Uterus (tissue), 4 donors: Measurements from ENCODE around the gene SH2D4B. TPM values are rescaled to one million over a fixed set of nuclear protein-coding genes. Genes with fewer than 3 reads are reported as not detected.

ENCODE experiments used
- DNase-seq, 2 donors: peaks; one replicate each; pipeline ENCODE4 v3.0.0-alpha.2; 2019 to 2020
- H3K27ac ChIP-seq, 2 donors: fragments of 200-600 bp; sonication (generic); 1 replicate in 1 of 2; 2 replicates in 1 of 2; pipeline ENCODE4 v1.5.1; 2016 to 2018
- H3K27me3 ChIP-seq, 2 donors: fragments of 200-600 bp; sonication (generic); one replicate each; pipeline ENCODE4 v1.5.1; 2018 to 2019; ENCODE audit warnings: control low read depth in 1 of 2
- H3K36me3 ChIP-seq, 2 donors: fragments of 200-600 bp; sonication (generic); one replicate each; pipeline ENCODE4 v1.5.1; 2019; ENCODE audit warnings: control low read depth in 1 of 2
- H3K4me1 ChIP-seq, 2 donors: fragments of 200-600 bp; sonication (generic); one replicate each; pipeline ENCODE4 v1.5.1; 2018 to 2019; ENCODE audit warnings: control low read depth in 1 of 2
- H3K4me3 ChIP-seq, 2 donors: fragments of 200-600 bp; sonication (generic); 1 replicate in 1 of 2; 2 replicates in 1 of 2; pipeline ENCODE4 v1.5.1; 2018 to 2019; ENCODE audit warnings: mild to moderate bottlenecking in 1 of 2
- H3K9me3 ChIP-seq, 2 donors: fragments of 200-600 bp; sonication (generic); one replicate each; pipeline ENCODE4 v1.5.1; 2019; ENCODE audit warnings: control low read depth in 1 of 2
- CTCF ChIP-seq, 4 experiments: fragments of 200-600 bp in 2 of 4; fragments of 450-650 bp in 2 of 4; sonication (generic) in 2 of 4; IDR thresholded peaks; one replicate each; pipeline ENCODE4 v1.5.1; 2016 to 2019; ENCODE audit warnings: antibody characterized with exemption in 4 of 4, mild to moderate bottlenecking in 2 of 4, moderate library complexity in 1 of 4
- POLR2A ChIP-seq, 2 donors: fragments of 450-650 bp; IDR thresholded peaks; one replicate each; pipeline ENCODE4 v1.6.1; 2016; ENCODE audit warnings: antibody characterized with exemption in 2 of 2, mild to moderate bottlenecking in 1 of 2, moderate library complexity in 1 of 2
- intact Hi-C: fragments of 100-400 bp; cut with DNase I; formaldehyde crosslinking; loops from one replicate; pipeline ENCODE4 v1.15.1; 2023; ENCODE audit warnings: low total_unique reads
- total RNA-seq, 4 donors: library from RNA; depleted of rRNA in 3 of 4; stranded (reverse); fragments of >200 nt in 3 of 4; gene quantifications; one replicate each; pipeline versions ENCODE4 v1.1.0 to v1.2.4, GENCODE V29; 2014 to 2023
- donor health status: DM: yes; HTN: yes; CAD: no.

The SH2D4B gene
- total RNA-seq, 4 donors from 2014 or later, result 0.40 to 1.4 TPM; not detected in 2

GRCh38 chr10:80647173-80647833 lies 109.6 kb downstream of the SH2D4B start:
- TF ChIP-seq CTCF (IDR thresholded peaks at IDR 0.05) (no peak), POLR2A (IDR thresholded peaks at IDR 0.05) (no peak)
- no peaks in the 10 kb centered on the region for H3K27me3 ChIP-seq
- H3K36me3 ChIP-seq, result no peaks in the 10 kb centered on the region
- H3K27ac ChIP-seq, result peak overlapping the region in 1 of 2 donors; percentile 29
- no peaks in the 10 kb centered on the region for H3K9me3 ChIP-seq
- H3K4me3 ChIP-seq, result no peak overlapping the region
- H3K4me1 ChIP-seq, result no peaks in the 10 kb centered on the region
- no peak for DNase-seq
- intact Hi-C loops, result no loop called here

- intact Hi-C loops, result no loop called here
Observed at GRCh38 chr10:80648106-80648505, 110.4 kb downstream of the SH2D4B start.

GRCh38 chr10:80649183-80649582 lies 111.5 kb downstream of the SH2D4B start:
- H3K9me3 ChIP-seq, result no peaks in the 10 kb centered on the region
- TF ChIP-seq CTCF (IDR thresholded peaks at IDR 0.05), result no peak
- TF ChIP-seq POLR2A (IDR thresholded peaks at IDR 0.05), result no peak
- H3K27ac ChIP-seq, result no peak overlapping the region
- no peak for DNase-seq
- H3K4me3 ChIP-seq, result no peak overlapping the region
- no peaks in the 10 kb centered on the region for H3K36me3 ChIP-seq
- intact Hi-C loops, result no loop called here
- no peaks in the 10 kb centered on the region for H3K27me3 ChIP-seq
- no peaks in the 10 kb centered on the region for H3K4me1 ChIP-seq

More at GRCh38 chr10:80648106-80648505, 110.4 kb downstream of the SH2D4B start:
- no peaks in the 10 kb centered on the region for H3K36me3 ChIP-seq
- TF ChIP-seq POLR2A (IDR thresholded peaks at IDR 0.05) (no peak), CTCF (IDR thresholded peaks at IDR 0.05) (no peak)
- DNase-seq, result no peak
- peak overlapping the region in 1 of 2 donors; percentile 29 for H3K27ac ChIP-seq
- no peaks in the 10 kb centered on the region for H3K4me1 ChIP-seq
- H3K9me3 ChIP-seq, result no peaks in the 10 kb centered on the region
- no peaks in the 10 kb centered on the region for H3K27me3 ChIP-seq
- no peak overlapping the region for H3K4me3 ChIP-seq

- intact Hi-C loops, result no loop called here
- Histone ChIP-seq H3K4me1 (no peaks in the 10 kb centered on the region), H3K9me3 (no peaks in the 10 kb centered on the region), H3K27me3 (no peaks in the 10 kb centered on the region), H3K36me3 (no peaks in the 10 kb centered on the region), H3K4me3 (no peak overlapping the region), H3K27ac (no peak overlapping the region)
- TF ChIP-seq CTCF (IDR thresholded peaks at IDR 0.05) (no peak), POLR2A (IDR thresholded peaks at IDR 0.05) (no peak)
- no peak for DNase-seq
Observed at GRCh38 chr10:80655898-80656297, 118.2 kb downstream of the SH2D4B start.

- Histone ChIP-seq H3K4me1 (no peaks in the 10 kb centered on the region), H3K27me3 (no peaks in the 10 kb centered on the region), H3K36me3 (no peaks in the 10 kb centered on the region), H3K27ac (no peak overlapping the region), H3K9me3 (no peaks in the 10 kb centered on the region), H3K4me3 (no peak overlapping the region)
- intact Hi-C loops, result no loop called here
- no peak for DNase-seq
- TF ChIP-seq CTCF (IDR thresholded peaks at IDR 0.05), result no peak
- TF ChIP-seq POLR2A (IDR thresholded peaks at IDR 0.05), result no peak
Observed at GRCh38 chr10:80658068-80658467, 120.4 kb downstream of the SH2D4B start.
